Keratinocyte (primary cell): ENCODE results near the gene EEF1AKMT1. TPM values are rescaled to one million over a fixed set of nuclear protein-coding genes. Genes with fewer than 3 reads are reported as not detected.

Source experiments
- DNase-seq: peaks from one replicate; pipeline ENCODE4 v3.0.0-alpha.2; 2011; ENCODE audit warnings: low read depth, missing footprints, low spot score
- FAIRE-seq: peaks from 2 replicates; lab custom pipeline; 2011; peaks lifted over from hg19 to GRCh38; lab: Jason Lieb, UNC
- H2AFZ ChIP-seq: 2 replicates; pipeline ENCODE4 v1.6.0; 2012; ENCODE audit warnings: low read length, control low read depth, inconsistent platforms; ENCODE audit not compliant: control insufficient read depth
- H3K27ac ChIP-seq: 2 replicates; pipeline ENCODE4 v1.5.1; 2011; ENCODE audit warnings: low read length; ENCODE audit not compliant: control insufficient read depth, insufficient read depth
- H3K27me3 ChIP-seq: 3 replicates; pipeline ENCODE4 v1.6.0; 2011; ENCODE audit warnings: low read length; ENCODE audit not compliant: control insufficient read depth, insufficient read depth; ENCODE audit errors: extremely low read depth
- H3K36me3 ChIP-seq, 2 experiments: 2 replicates in 1 of 2; 3 replicates in 1 of 2; pipeline ENCODE4 v1.5.1; 2011; ENCODE audit warnings: low read length in 2 of 2, mild to moderate bottlenecking in 1 of 2; ENCODE audit not compliant: control insufficient read depth in 2 of 2, insufficient read depth in 2 of 2; ENCODE audit errors: extremely low read depth in 1 of 2
- H3K4me1 ChIP-seq: 3 replicates; pipeline ENCODE4 v1.5.1; 2011; ENCODE audit warnings: low read length; ENCODE audit not compliant: control insufficient read depth, insufficient read depth; ENCODE audit errors: extremely low read depth
- H3K4me2 ChIP-seq: 3 replicates; pipeline ENCODE4 v1.6.0; 2011; ENCODE audit warnings: low read depth, low read length; ENCODE audit not compliant: control insufficient read depth, insufficient read depth; ENCODE audit errors: extremely low read depth
- H3K4me3 ChIP-seq, 3 experiments: fragments of 200-600 bp in 1 of 3; sonication (generic) in 1 of 3; 2 replicates in 2 of 3; 3 replicates in 1 of 3; pipeline ENCODE4 v1.5.1; 2011 to 2016; ENCODE audit warnings: low read length in 3 of 3, mild to moderate bottlenecking in 3 of 3, control low read depth in 2 of 3, inconsistent platforms in 1 of 3, low read depth in 1 of 3, mixed read lengths in 1 of 3, mixed run types in 1 of 3, moderate library complexity in 1 of 3; ENCODE audit not compliant: control insufficient read depth in 2 of 3, insufficient read depth in 2 of 3; ENCODE audit errors: extremely low read depth in 1 of 3
- H3K79me2 ChIP-seq: 2 replicates; pipeline ENCODE4 v1.6.0; 2012; ENCODE audit warnings: low read length; ENCODE audit not compliant: control insufficient read depth, insufficient read depth
- H3K9ac ChIP-seq: 3 replicates; pipeline ENCODE4 v1.6.0; 2011; ENCODE audit warnings: low read length; ENCODE audit not compliant: control insufficient read depth, insufficient read depth; ENCODE audit errors: extremely low read depth
- H3K9me1 ChIP-seq: 3 replicates; pipeline ENCODE4 v1.6.0; 2011; ENCODE audit warnings: low read length; ENCODE audit not compliant: control insufficient read depth, insufficient read depth; ENCODE audit errors: extremely low read depth
- H3K9me3 ChIP-seq: 2 replicates; pipeline ENCODE4 v1.5.1; 2012; ENCODE audit warnings: low read depth, low read length; ENCODE audit not compliant: control insufficient read depth
- H4K20me1 ChIP-seq: 3 replicates; pipeline ENCODE4 v1.6.0; 2011; ENCODE audit warnings: low read length; ENCODE audit not compliant: control insufficient read depth, insufficient read depth; ENCODE audit errors: extremely low read depth
- EZH2 ChIP-seq: IDR thresholded peaks from one replicate; pipeline ENCODE4 v1.6.1; 2012; ENCODE audit warnings: inconsistent platforms, mild to moderate bottlenecking, low read length, moderate library complexity
- dilution Hi-C: fragments of 300-500 bp; cut with MboI; formaldehyde crosslinking; loops from one replicate; pipeline ENCODE4 v1.7.0; 2020; ENCODE audit warnings: low sequenced_read_pairs; ENCODE audit not compliant: extremely low pct_ligation_motif_present
- polyA plus RNA-seq, 5 experiments: library from polyadenylated mRNA; depleted of rRNA in 3 of 5; stranded (reverse) in 3 of 5; stranded (forward) in 1 of 5; unstranded in 1 of 5; fragments of >200 nt; gene quantifications; 1 replicate in 1 of 5; 2 replicates in 3 of 5; 3 replicates in 1 of 5; pipeline versions ENCODE4 v1.2.1 to v1.2.3, GENCODE V29; 2011 to 2012; ENCODE audit warnings: missing spikeins in 2 of 5, low read depth in 1 of 5, low replicate concordance in 1 of 5
- TF ChIP-seq, protein P1 (sequence below), 3 experiments: IDR thresholded peaks in 1 of 3; conservative IDR thresholded peaks in 1 of 3; optimal IDR thresholded peaks in 1 of 3; 2 replicates in 2 of 3; 3 replicates in 1 of 3; pipeline versions ENCODE3 to v1.5.1; 2011; ENCODE audit warnings: low read length in 3 of 3, mild to moderate bottlenecking in 3 of 3, moderate library complexity in 2 of 3, control low read depth in 1 of 3, inconsistent platforms in 1 of 3; ENCODE audit not compliant: insufficient read depth in 2 of 3; ENCODE audit errors: extremely low read depth in 1 of 3

Gene EEF1AKMT1
- polyA plus RNA-seq, 1 donor (not counting 4 experiments of a cell fraction or from before 2014, with no cell fraction given) = 10.1 TPM

- Histone ChIP-seq H3K9me3 (no peaks in the 10 kb centered on the region), H3K27ac (no peak overlapping the region), H3K4me3 (no peak overlapping the region), H3K27me3 (no peaks in the 10 kb centered on the region), H2AFZ (no peak overlapping the region), H3K79me2 (peaks cover 12% of the 10 kb centered on the region), H3K9ac (no peak overlapping the region), H3K4me1 (peaks cover 9% of the 10 kb centered on the region), H3K36me3 (peaks cover 0 to 2% of the 10 kb centered on the region in 2 experiments), H4K20me1 (no peaks in the 10 kb centered on the region), H3K9me1 (no peaks in the 10 kb centered on the region), H3K4me2 (no peak overlapping the region)
- dilution Hi-C loops = no loop called here
- FAIRE-seq = no peak
- no peak for DNase-seq
- no peak for TF ChIP-seq EZH2
- TF ChIP-seq, protein P1, sequence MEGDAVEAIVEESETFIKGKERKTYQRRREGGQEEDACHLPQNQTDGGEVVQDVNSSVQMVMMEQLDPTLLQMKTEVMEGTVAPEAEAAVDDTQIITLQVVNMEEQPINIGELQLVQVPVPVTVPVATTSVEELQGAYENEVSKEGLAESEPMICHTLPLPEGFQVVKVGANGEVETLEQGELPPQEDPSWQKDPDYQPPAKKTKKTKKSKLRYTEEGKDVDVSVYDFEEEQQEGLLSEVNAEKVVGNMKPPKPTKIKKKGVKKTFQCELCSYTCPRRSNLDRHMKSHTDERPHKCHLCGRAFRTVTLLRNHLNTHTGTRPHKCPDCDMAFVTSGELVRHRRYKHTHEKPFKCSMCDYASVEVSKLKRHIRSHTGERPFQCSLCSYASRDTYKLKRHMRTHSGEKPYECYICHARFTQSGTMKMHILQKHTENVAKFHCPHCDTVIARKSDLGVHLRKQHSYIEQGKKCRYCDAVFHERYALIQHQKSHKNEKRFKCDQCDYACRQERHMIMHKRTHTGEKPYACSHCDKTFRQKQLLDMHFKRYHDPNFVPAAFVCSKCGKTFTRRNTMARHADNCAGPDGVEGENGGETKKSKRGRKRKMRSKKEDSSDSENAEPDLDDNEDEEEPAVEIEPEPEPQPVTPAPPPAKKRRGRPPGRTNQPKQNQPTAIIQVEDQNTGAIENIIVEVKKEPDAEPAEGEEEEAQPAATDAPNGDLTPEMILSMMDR (optimal IDR thresholded peaks at IDR 0.05 in 1 of 3, IDR thresholded peaks at IDR 0.05 in 1 of 3, conservative IDR thresholded peaks at IDR 0.05 in 1 of 3; ENCODE audit: extremely low read depth in 1 of 3, insufficient read depth in 2 of 3, low read length in 3 of 3) = no peak
Observed at GRCh38 chr13:20775961-20776360, 2.2 kb upstream of the EEF1AKMT1 start.

DNA sequence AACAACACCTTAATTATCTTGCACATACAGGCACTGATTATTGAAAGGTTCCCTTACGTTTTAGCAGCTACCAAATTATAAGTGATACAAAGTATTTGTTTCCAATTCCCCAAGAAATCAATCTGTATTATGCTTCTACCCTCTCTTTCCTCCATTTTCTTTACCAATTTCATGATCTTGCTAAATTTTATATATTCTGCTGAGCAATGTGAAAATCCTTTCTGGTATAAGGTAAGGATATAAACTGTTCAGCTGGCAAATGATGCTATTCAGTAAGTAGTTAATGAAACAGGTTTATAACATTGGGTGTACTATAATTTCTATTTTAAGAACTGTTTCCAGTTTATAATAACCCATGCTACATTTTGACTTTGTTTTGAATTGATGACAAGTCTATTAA, 985 bp upstream of the EEF1AKMT1 start:
- dilution Hi-C loops = no loop called here
- no peak for FAIRE-seq
- no peak for TF ChIP-seq EZH2
- TF ChIP-seq, protein P1 (optimal IDR thresholded peaks at IDR 0.05 in 1 of 3, IDR thresholded peaks at IDR 0.05 in 1 of 3, conservative IDR thresholded peaks at IDR 0.05 in 1 of 3; ENCODE audit: extremely low read depth in 1 of 3, insufficient read depth in 2 of 3, low read length in 3 of 3) = no peak

More for the DNA sequence above, 985 bp upstream of the EEF1AKMT1 start:
- peaks cover 9% of the 10 kb centered on the region for H3K4me1 ChIP-seq
- H3K36me3 ChIP-seq = peaks cover 0 to 2% of the 10 kb centered on the region in 2 experiments
- peaks cover 12% of the 10 kb centered on the region for H3K79me2 ChIP-seq
- no peak overlapping the region for H3K4me2 ChIP-seq
- DNase-seq = no peak
- no peak overlapping the region for H3K9ac ChIP-seq
- H3K9me1 ChIP-seq = no peaks in the 10 kb centered on the region
- no peak overlapping the region for H3K4me3 ChIP-seq
- no peak overlapping the region for H2AFZ ChIP-seq
- no peaks in the 10 kb centered on the region for H3K27me3 ChIP-seq
- no peak overlapping the region for H3K27ac ChIP-seq
- no peaks in the 10 kb centered on the region for H4K20me1 ChIP-seq
- no peaks in the 10 kb centered on the region for H3K9me3 ChIP-seq
